Colon (tissue), 2 donors: ENCODE results near the gene PHLPP1.

Experiments used
- FAIRE-seq: peaks from 2 replicates; lab custom pipeline; 2012; peaks lifted over from hg19 to GRCh38; lab: Jason Lieb, UNC
- donor health status: control.
- donor health status: control.

Gene PHLPP1

GRCh38 chr18:62744076-62744968 is 29.0 kb downstream of the PHLPP1 start:
- peak; percentile 31 for FAIRE-seq

- no peak for FAIRE-seq
These were observed 29.9 kb downstream of the PHLPP1 start for GRCh38 chr18:62745089-62745751.

GRCh38 chr18:62749389-62749788 is 34.0 kb downstream of the PHLPP1 start:
- FAIRE-seq: no peak

- FAIRE-seq: no peak
These were observed 36.0 kb downstream of the PHLPP1 start for GRCh38 chr18:62751341-62751821.

- FAIRE-seq: no peak
These were observed 36.6 kb downstream of the PHLPP1 start for GRCh38 chr18:62751977-62752376.

GRCh38 chr18:62754026-62754425 is 38.7 kb downstream of the PHLPP1 start:
- no peak for FAIRE-seq

GRCh38 chr18:62755454-62755853 is 40.1 kb downstream of the PHLPP1 start:
- FAIRE-seq: no peak

GRCh38 chr18:62755946-62756345 is 40.6 kb downstream of the PHLPP1 start:
- FAIRE-seq: no peak

GRCh38 chr18:62757399-62758010 is 42.2 kb downstream of the PHLPP1 start:
- FAIRE-seq: no peak

GRCh38 chr18:62758591-62758990 is 43.2 kb downstream of the PHLPP1 start:
- FAIRE-seq: no peak

- no peak for FAIRE-seq
These were observed 44.5 kb downstream of the PHLPP1 start for GRCh38 chr18:62759704-62760402.

- no peak for FAIRE-seq
These were observed 45.0 kb downstream of the PHLPP1 start for GRCh38 chr18:62760403-62760734.

- no peak for FAIRE-seq
These were observed 47.8 kb downstream of the PHLPP1 start for GRCh38 chr18:62763101-62763521.

GRCh38 chr18:62766266-62766665 is 50.9 kb downstream of the PHLPP1 start:
- FAIRE-seq: no peak

GRCh38 chr18:62767321-62767720 is 52.0 kb downstream of the PHLPP1 start:
- no peak for FAIRE-seq

- no peak for FAIRE-seq
These were observed 52.7 kb downstream of the PHLPP1 start for GRCh38 chr18:62767836-62768557.

GRCh38 chr18:62768558-62768943 is 53.2 kb downstream of the PHLPP1 start:
- no peak for FAIRE-seq

- FAIRE-seq: no peak
These were observed 53.9 kb downstream of the PHLPP1 start for GRCh38 chr18:62769216-62769615.

- no peak for FAIRE-seq
These were observed 56.3 kb downstream of the PHLPP1 start for GRCh38 chr18:62771494-62772270.

- FAIRE-seq: no peak
These were observed 57.7 kb downstream of the PHLPP1 start for GRCh38 chr18:62772860-62773584.
